GM03348 (cell line): ENCODE results near the gene LRRC39.
A peak's percentile ranks its signal among the peaks of the same experiment; 100 is the strongest.

Experiments used
- DNase-seq: peaks from one replicate; pipeline ENCODE4 v3.0.0; 2012; ENCODE audit warnings: low spot score

Gene LRRC39

GRCh38 chr1:100147875-100148274 is 30.2 kb downstream of the LRRC39 start:
- DNase-seq: no peak

GRCh38 chr1:100146958-100147357 is 31.1 kb downstream of the LRRC39 start:
- no peak for DNase-seq

GRCh38 chr1:100145116-100145515 is 32.9 kb downstream of the LRRC39 start:
- no peak for DNase-seq

- DNase-seq: no peak
Measured at GRCh38 chr1:100142343-100142742, 35.7 kb downstream of the LRRC39 start.

- no peak for DNase-seq
Measured at GRCh38 chr1:100141192-100141591, 36.9 kb downstream of the LRRC39 start.

GRCh38 chr1:100137602-100138001 is 40.5 kb downstream of the LRRC39 start:
- DNase-seq: no peak

- DNase-seq: no peak
Measured at GRCh38 chr1:100134872-100135271, 43.2 kb downstream of the LRRC39 start.

- DNase-seq: peak; percentile 95
Measured at GRCh38 chr1:100132566-100133477, 45.2 kb downstream of the LRRC39 start, which contains the start of the genes SASS6 and TRMT13. Gene SASS6, minus strand, starts transcription at chr1:100132930. Its CDS starts 116 bp downstream, at chr1:100132814. Gene TRMT13, plus strand, starts transcription at chr1:100133163. Its CDS starts 6 bp downstream, at chr1:100133169.

GRCh38 chr1:100131623-100132022 is 46.4 kb downstream of the LRRC39 start:
- DNase-seq: no peak

GRCh38 chr1:100130552-100131077 is 47.4 kb downstream of the LRRC39 start:
- DNase-seq: no peak

GRCh38 chr1:100127226-100127625 is 50.8 kb downstream of the LRRC39 start:
- no peak for DNase-seq

- DNase-seq: peak; percentile 29
Measured at GRCh38 chr1:100122177-100122576, 55.9 kb downstream of the LRRC39 start.

- no peak for DNase-seq
Measured at GRCh38 chr1:100115524-100115923, 62.5 kb downstream of the LRRC39 start.

GRCh38 chr1:100109554-100110066 is 68.4 kb downstream of the LRRC39 start:
- no peak for DNase-seq

GRCh38 chr1:100107696-100108095 is 70.4 kb downstream of the LRRC39 start:
- DNase-seq: no peak

GRCh38 chr1:100101564-100101963 is 76.5 kb downstream of the LRRC39 start:
- DNase-seq: no peak

GRCh38 chr1:100100202-100100601 is 77.9 kb downstream of the LRRC39 start:
- peak; percentile 71 for DNase-seq
